HG02885 (cell line): ENCODE results near the gene EIF2D.
"Not testable (repeated sequence)": the region's sequence is repeated elsewhere in the genome, so short reads cannot be mapped to it uniquely, and the experiment has no call there.

Experiments
- ATAC-seq: cut with Tn5 transposase; IDR thresholded peaks from one replicate; pipeline ENCODE4 v1.9.1; 2021; ENCODE audit warnings: mild to moderate bottlenecking; ENCODE audit not compliant: unreplicated experiment, poor library complexity

Gene EIF2D

DNA sequence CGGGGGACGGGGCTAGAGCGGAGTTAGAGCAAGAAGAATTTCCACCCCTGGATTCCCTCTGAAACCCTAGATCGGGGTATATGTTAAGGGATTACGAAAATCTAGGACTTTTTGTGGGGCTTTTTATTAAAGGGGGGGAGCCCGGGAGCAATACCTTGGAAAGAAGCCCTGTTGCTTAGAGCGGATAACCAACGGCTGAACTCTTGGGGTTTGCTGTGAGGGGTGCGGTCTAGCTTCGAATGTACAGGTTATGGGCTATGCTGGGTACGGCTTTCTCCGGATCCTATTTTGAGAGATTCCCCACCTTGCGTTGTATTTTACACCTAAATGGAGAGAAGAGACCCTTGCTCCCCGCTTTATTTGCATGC lies 23.7 kb upstream of the EIF2D start:
- ATAC-seq, result peak; percentile 6

DNA sequence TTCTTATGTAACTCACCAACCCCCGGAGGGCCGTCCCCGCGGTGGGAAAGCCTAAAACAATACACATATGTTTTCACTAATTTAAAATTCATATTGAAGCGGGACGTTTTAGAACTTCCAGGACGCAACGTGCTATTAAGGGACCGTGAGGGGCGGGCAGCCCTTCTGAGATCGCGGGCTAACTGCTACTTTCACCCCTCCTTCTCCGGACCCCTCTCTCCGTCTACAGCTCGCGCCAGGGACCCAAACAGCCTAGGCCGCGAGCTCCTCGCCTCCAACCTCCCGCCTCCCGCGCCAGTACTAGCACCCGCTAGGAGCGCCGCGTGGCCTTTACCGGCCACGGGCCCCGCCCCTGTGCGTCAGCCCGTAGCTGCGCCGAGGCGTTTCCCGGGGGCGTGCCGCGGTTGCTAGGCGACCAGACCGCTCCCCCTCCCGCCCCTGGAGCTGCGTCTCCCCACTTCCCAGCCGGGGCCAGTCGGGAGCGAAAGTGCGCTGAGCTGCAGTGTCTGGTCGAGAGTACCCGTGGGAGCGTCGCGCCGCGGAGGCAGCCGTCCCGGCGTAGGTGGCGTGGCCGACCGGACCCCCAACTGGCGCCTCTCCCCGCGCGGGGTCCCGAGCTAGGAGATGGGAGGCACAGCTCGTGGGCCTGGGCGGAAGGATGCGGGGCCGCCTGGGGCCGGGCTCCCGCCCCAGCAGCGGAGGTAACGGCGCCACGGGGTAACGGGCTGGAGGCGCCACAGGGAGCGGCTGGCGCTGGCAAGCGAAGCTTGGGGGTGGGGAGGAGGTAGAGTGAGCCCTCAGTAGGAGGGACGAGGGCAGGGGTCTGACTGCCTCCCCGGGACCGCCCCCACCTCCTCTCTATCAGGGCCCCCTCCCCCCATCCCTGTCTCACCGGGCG lies 23.1 kb upstream of the EIF2D start, which contains the start of gene DYRK3:
Gene DYRK3, plus strand, starts transcription at position 457 of the 898 bp plus-strand sequence. Its CDS starts 168 bp downstream, at position 625.
- ATAC-seq, result peak; percentile 94

DNA sequence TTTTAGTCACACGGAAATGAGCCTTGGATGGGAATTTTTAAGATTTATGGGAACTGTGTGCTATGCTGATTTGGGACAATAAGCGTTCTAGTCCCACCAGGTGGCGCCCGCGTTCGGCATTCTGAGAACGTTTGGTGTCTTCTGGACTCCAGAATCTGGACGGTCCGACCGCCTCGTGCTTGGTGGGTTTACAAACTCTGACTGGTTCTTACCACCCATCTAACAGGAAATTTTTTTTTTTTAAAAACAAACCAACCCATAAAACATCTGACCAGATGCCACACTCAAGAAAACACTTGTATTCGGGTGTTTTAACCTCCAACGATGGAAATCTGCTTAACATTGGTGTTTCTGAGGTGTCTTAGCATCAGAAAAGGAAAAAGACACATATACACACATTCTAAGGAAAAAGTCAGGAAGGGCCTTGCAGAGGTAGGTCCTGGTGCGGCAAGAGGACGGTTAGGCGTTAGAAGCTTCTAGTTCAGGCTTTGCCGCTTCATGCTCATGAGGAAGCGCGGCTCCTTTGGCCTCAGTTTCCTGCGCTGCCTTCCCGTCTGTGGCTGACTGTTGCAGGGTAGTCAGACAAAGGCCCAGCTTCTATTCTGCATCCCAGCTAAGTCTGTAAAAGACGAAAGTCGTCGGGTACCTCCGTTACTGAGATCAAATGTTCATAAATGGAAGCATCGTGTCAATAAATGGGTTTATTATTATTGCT lies 22.3 kb upstream of the EIF2D start:
- ATAC-seq, result no peak

DNA sequence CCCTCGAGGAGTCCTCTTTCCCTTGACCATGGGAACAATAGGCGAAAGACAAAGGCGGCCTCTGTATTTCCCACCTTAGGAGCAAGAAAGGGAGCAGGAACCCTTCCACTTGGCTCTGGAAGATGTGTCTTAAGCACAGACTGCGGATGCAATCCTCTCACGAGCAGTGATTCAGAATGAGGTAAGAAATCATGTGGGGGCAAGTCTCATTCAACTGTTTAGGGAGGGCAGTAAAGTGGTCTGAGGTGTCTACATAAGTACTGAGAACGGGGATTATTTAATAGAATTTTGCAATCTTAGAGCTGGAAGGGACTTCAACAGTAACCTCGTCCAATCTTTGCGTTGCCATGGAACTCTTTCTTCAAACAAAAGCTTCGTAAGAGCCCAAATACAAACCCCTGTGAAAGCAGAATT lies 21.4 kb upstream of the EIF2D start:
- no peak for ATAC-seq

DNA sequence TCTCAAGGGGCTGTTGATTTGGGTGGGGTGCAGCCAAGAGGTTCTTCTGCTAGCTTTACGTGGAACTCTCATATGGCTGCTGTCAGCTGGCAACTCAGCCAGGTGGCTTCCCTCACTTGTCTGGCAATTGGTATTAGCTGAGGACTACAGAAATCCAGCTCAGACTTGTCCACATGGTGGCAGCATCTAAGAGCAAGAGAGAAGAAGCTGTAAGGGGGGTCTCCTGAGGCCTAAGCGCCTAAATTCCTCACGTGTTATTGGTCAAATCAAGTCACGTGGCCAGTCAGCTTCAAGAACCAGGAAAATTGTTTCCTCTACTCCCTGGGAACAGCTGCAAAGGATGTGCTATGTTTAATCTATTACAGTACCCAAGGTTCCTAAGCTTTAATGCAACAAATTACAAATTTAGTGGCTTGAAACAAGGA lies 18.8 kb upstream of the EIF2D start:
- no peak for ATAC-seq

DNA sequence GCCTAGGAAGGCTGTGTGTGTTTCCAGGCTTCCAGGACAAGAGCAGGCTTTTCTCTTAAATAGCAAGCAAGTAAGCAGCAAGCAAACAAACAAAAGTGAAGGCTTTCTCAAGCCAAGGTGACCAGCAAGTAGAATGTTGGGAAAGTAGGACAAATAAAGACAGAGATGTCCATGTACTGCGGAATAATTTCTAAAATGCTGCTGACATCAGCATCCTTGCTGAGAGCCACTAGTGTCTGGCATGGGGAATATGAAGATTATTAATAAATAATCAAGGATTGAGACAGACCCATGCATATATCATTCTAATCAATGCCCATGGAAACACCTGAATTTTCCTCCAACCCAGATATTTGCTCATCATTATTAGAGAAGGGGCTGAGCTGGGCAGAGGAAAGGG lies 16.7 kb upstream of the EIF2D start:
- no peak for ATAC-seq

DNA sequence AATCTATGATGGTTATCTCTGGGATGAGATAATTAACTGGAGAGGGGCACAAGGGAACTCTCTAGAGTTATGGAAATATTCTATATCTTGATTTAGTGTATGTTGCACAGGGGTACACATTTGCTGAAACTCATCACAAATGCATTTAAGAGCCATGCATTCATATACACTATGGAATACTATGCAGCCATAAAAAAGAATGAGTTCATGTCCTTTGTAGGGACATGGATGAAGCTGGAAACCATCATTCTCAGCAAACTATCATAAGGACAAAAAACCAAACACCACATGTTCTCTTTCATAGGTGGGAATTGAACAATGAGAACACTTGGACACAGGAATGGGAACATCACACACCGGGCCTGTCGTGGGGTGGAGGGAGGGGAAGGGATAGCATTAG lies 14.1 kb upstream of the EIF2D start:
- not testable (repeated sequence) for ATAC-seq

DNA sequence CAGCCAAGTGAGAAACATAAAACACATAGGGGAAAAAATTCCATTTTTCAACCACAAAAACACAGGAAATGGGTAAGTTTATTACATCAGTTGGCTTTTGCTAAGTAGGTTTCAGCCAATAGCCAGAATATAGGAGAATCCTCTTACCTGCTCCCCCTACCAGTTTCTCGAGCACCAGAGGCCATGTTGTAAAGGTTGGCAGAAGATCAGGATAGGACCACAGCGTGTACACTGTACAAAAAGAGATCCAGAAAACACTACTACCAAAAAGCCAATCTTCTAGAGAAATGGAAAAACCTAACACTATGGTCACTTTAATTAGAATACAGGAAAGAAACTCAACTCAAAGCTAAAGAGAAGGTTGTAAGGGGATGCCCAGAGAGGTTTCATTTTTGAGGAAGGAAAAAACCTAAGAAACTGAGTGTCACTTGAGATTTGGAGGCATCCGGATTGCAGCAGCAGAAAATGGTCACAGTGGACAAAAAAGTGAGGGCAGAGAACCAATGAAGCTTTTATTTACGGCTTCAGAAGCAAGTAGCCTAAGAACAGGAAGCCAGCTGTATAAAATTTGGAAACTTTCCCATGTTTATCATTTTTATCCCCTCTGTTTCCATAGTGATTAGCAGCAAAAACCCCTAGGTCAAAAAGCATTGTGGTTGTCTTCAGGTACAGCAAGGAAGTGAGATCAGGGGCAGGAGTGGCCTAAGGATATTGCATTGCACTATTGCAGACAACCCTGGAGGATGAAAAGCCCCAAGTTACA lies 2.9 kb downstream of the EIF2D start:
- ATAC-seq, result no peak

DNA sequence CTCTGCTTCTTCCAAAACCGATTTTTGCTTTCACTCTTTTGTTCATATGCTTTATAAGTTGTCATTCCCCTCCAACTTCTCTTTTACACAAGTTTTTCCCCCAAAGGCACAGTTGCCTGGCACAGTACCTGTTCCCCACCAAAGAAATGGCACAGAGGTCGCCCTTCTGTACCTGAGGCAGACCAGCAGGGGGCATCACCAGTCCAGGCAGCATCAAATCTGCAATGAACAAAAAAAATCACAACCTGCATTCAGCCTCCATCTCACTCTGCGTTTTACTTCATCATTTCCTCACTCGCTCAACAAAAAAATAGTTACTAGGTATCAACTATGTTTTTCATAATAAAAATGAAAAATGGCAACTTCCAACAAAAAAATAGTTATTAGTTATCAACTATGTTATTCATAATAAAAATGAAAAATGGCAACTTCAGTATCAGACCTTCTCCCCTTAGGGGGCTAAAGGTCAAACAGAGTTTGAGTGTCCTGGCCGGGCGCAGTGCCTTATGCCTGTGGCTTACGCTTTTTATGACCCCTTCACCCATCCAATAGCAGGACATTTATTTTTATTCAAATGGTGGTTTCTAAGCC lies 4.1 kb downstream of the EIF2D start:
- no peak for ATAC-seq

DNA sequence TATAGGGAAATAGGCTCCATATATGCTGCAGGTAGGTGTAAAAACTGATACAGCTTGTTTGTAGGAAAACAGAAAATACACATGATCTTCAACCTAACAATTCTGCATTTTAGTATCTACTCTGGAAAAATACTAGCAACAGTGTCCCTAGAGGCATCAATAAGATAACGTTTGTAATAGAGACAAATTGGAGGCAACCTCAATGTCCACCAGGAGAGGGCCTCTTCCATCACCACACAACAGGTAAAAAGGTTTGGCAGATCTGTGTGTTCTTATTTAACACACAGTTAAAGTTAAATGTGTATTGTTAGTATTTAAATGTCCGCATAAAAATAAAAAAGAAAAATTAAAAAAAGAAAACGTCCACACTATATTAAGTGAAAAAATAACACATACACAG lies 5.4 kb downstream of the EIF2D start:
- no peak for ATAC-seq

DNA sequence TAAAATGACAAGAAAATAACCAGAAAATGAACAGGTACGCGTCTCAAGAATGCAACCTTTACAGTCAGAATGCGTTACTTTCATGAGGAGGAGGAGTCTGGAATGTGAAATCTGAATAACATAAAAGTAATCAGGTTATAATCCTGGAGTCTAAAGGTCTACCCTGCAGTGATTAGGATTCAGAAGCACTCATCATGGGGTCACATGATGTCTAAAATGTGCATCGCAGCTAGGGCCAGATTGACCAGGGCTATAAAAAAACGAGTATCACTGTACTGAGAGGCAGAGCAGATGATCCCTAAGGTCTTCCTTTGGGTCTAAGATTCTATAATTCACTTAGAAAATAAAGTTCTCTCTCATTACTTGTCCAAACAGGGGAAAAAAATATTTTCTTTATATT lies 7.4 kb downstream of the EIF2D start:
- ATAC-seq, result no peak

DNA sequence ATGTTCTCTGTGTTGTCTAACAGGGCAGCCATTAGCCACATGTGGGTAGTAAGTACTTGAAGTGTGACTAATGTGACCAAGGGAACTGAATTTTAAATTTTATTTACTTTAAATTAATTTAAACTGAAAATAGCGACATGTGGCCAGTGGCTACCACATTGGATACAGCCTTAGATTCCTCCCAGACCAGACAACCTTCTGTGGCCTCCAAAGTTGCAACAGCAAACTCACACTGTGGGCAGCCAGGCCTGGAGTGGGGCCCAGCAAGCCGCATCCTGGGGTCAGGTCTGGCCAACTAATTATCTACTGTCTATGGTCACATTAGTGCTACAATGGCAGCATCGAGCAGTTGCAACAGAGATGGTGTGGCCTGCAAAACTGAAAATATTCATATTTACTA lies 11.7 kb downstream of the EIF2D start:
- no peak for ATAC-seq

DNA sequence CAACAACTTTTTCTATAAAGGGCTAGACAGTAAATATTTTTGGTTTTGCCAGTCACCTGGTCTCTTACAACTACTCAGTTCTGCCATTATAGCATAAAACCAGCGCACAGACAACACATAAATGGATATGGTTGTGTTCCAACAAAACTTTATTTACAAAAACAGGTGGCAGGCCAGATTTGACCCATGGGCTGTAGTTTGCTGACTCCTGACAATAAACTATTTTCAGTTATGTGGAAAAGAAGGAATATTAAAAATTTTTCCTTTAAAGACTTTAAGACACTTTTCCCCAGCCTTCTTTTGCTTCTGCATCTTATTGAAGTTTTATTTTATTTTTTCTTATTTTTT lies 16.0 kb downstream of the EIF2D start:
- ATAC-seq, result no peak

DNA sequence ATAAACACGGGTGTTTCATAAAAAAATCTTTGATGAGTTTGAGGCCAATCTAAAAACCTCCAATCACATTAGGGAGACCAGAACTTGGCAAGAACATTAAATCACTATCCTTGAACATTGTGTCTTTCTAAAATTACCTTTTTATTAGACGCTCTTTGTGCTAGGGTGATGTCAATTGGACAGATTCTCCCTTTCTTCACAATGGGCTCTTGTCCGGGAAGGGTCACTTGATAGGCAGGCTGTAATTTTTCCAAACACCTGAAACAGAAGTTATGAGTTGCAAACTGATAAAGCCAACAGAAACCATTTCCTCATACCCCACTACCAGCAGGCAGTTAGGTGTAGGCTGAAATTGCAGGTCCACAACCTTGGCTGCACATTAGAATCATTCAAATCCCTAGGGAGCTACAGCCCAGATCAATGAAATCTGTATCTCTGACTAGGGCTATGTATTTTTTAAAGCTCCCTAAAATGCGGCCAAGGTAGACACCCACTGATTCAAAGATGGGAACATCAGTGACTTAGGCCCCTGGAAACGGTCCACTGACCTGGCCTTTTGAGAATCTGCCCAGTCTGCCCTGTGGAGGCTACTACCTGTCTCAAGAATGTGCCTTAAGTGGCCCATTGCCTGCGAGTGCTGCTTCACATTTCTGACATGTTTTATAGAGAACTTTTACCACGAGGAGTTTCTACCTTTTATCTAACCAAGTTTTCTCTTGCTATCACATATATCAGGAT lies 16.5 kb downstream of the EIF2D start:
- no peak for ATAC-seq

DNA sequence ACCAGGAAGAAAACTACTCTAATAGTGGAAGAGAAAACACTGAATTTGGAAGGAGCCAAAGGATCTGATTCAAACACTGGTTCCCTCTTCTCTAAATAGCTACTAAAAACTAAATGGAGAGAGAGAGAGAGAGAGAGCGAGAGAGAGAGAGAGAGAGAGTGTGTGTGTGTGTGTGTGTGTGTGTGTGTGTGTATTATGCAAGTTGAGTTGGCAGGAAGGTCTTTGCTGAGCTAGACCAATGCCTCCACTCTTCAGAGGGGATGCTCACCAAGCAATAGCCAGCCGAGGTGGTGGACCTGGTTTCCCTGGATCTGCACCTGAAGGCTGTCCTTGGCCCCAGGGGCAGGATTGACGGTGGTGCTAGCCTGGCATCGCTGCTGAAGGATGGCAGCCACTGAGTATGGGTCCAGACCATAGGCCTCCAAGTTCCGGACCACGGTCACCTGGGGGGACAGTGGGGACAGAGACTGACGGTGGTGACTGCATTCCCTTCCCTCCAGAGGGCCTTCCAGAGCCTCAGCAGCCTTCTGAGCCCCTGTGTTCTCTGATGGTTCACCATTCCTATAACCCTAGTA lies 18.8 kb downstream of the EIF2D start:
- no peak for ATAC-seq

DNA sequence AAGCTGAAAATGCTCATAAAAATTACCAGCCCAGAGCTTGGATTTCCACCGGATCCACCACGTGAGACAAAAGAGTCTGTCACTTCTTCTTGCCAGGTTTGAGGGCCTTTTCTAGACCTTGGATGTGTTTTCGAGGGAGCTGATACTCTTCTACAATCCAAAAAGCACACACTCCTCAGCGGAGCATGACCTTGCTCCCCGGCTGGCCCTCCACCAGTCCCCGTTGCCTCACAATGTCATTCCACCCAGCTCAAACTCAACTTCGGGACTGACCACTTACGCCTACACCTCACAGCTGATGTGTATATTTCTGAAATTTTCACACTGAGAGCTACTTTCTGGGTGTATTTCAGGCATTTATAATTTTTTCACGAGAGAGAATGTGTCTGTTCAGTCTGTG lies 20.6 kb downstream of the EIF2D start:
- ATAC-seq, result no peak

DNA sequence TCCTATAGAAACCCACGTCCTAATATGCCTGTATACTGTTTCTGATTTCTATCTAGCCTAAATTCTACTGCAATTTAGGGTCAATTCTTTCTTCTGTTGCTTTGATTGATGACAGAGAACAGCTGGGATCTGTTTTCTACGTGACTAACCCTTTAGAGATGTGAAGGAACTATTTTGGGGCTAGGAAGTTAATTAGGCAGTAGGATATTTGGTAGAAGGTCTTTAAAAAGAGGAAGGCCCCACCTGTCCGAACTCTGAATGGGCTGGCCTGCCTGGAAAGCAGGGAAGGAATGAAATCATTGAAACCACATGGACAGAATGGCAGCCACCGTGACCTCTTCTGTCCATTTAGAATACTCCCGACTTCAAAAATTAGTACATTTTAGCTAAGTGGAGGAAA lies 21.0 kb downstream of the EIF2D start:
- ATAC-seq, result no peak

DNA sequence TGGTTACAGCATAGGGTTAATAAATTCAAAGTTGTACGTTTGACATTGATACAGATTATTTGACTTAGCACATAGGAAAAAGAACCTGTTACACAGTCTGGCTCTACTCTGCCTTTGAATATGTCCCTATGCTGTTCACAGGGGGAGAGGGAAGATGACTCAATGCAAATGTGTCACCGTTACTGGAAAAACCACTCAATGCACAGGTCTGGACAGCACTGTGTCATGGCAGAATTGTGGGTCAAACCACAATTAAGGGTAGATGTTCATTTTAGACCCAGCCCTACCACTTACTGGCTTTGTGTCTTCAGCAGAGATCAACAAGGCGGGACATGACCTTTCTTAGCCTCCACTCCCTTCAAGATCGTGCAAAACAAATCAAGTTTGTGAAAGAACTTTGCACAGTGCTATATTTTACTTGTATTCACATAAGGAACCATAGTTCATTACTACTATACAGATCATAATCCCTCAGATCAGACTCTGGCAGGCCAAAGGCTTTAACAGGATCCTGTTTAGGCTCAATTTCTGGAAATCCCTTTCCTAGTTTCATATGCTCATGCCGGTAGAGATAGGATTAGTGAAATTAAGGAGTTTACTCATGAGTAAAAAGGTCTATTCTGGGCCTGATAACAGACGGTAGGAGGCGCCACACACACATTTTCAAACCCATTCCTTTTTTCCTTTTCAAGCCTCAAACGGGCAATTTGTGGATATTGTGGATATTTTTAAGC lies 22.1 kb downstream of the EIF2D start:
- peak; percentile 78 for ATAC-seq

DNA sequence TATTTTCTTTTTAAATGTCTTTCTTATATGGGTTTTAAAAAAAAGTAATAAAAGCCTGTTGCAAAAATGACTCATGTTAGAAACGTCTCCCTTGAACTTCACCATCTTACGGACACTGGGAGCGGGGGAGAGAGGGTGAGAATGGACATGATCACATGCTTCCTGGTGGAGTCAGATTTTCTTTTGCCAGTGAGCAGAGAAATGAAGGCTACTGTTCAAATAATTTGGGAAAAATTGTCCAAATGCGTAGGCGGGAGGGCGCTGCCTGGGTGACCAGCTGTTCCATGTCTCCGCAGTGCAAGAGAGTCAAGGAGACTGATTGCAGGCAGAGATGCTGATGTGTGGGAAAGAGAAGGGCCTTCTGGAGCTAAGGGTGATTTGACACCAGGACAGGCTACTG lies 23.1 kb downstream of the EIF2D start:
- no peak for ATAC-seq
